IMR-90 (cell line): Measurements from ENCODE around the gene TGFBR2. TPM values are rescaled to one million over a fixed set of nuclear protein-coding genes. Genes with fewer than 3 reads are reported as not detected.

ENCODE experiments used
- ATAC-seq: fragments of 200-7000 bp; cut with Tn5 transposase; 2 replicates; pipeline ENCODE4 v1.9.1; 2020; ENCODE audit warnings: low read depth, mild to moderate bottlenecking, moderate library complexity
- BruUV-seq: library from RNA; stranded (reverse); fragments of 400-500 nt; replicated peaks from 2 replicates; lab custom pipeline; 2021; lab: Mats Ljungman, UMichigan
- CTCF ChIA-PET: fragments of 300-600 bp; formaldehyde crosslinking; extraction: SDS; loops from one replicate; lab custom pipeline; 2021; ENCODE audit warnings: antibody characterized with exemption; lab: Yijun Ruan, JAX
- POLR2A ChIA-PET: fragments of 300-600 bp; sonication (Branson Sonifier 250); formaldehyde crosslinking; loops from one replicate; lab custom pipeline; 2022; ENCODE audit warnings: antibody characterized with exemption; ENCODE audit not compliant: unreplicated experiment; lab: Charles Lee
- DNase-seq: peaks from one replicate; pipeline ENCODE4 v3.0.0; 2013
- H2AFZ ChIP-seq: replicated peaks from 2 replicates; pipeline ENCODE3; 2013; ENCODE audit warnings: low read length, mild to moderate bottlenecking; ENCODE audit not compliant: poor library complexity
- H2AK5ac ChIP-seq: 2 replicates; pipeline ENCODE4 v1.6.1; 2013; ENCODE audit warnings: low read depth, low read length, inconsistent platforms
- H2AK9ac ChIP-seq: replicated peaks from 2 replicates; pipeline ENCODE3; 2013; ENCODE audit warnings: mild to moderate bottlenecking, low read depth, low read length, moderate library complexity; ENCODE audit not compliant: poor library complexity
- H2BK120ac ChIP-seq: 2 replicates; pipeline ENCODE4 v1.6.1; 2013; ENCODE audit warnings: low read depth, low read length, inconsistent platforms
- H2BK15ac ChIP-seq: 3 replicates; pipeline ENCODE4 v1.6.1; 2013; ENCODE audit warnings: low read depth, low read length, inconsistent platforms
- H2BK20ac ChIP-seq: 2 replicates; pipeline ENCODE4 v1.6.1; 2013; ENCODE audit warnings: low read depth, mild to moderate bottlenecking, inconsistent platforms, low read length, moderate library complexity
- H2BK5ac ChIP-seq: 2 replicates; pipeline ENCODE4 v1.6.1; 2013; ENCODE audit warnings: mild to moderate bottlenecking, low read depth, low read length, inconsistent platforms; ENCODE audit not compliant: poor library complexity, severe bottlenecking
- H3K14ac ChIP-seq: replicated peaks from 2 replicates; pipeline ENCODE4 v1.6.1; 2013; ENCODE audit warnings: low read depth, low read length, inconsistent platforms
- H3K18ac ChIP-seq: 2 replicates; pipeline ENCODE4 v1.6.1; 2013; ENCODE audit warnings: low read depth, low read length, control low read depth
- H3K23ac ChIP-seq: 2 replicates; pipeline ENCODE4 v1.6.1; 2013; ENCODE audit warnings: low read depth, low read length, inconsistent platforms
- H3K27ac ChIP-seq: 2 replicates; pipeline ENCODE4 v1.5.1; 2013; ENCODE audit warnings: mild to moderate bottlenecking, control low read depth, low read length; ENCODE audit not compliant: insufficient read depth
- H3K27me3 ChIP-seq: 2 replicates; pipeline ENCODE4 v1.6.1; 2013; ENCODE audit warnings: low read length; ENCODE audit not compliant: control insufficient read depth, insufficient read depth
- H3K36me3 ChIP-seq: 2 replicates; pipeline ENCODE4 v1.6.1; 2013; ENCODE audit warnings: low read length, mixed read lengths; ENCODE audit not compliant: control insufficient read depth, insufficient read depth
- H3K4ac ChIP-seq: 2 replicates; pipeline ENCODE4 v1.6.1; 2013; ENCODE audit warnings: low read depth, low read length, inconsistent platforms
- H3K4me1 ChIP-seq: 2 replicates; pipeline ENCODE4 v1.6.1; 2013; ENCODE audit warnings: low read length, mixed read lengths; ENCODE audit not compliant: control insufficient read depth, insufficient read depth
- H3K4me2 ChIP-seq: 2 replicates; pipeline ENCODE4 v1.6.1; 2013; ENCODE audit warnings: low read depth, mild to moderate bottlenecking, control low read depth, low read length, moderate library complexity
- H3K4me3 ChIP-seq: 2 replicates; pipeline ENCODE4 v1.5.1; 2013; ENCODE audit warnings: low read depth, mild to moderate bottlenecking, control low read depth, low read length, moderate library complexity; ENCODE audit not compliant: insufficient read depth
- H3K56ac ChIP-seq: 2 replicates; pipeline ENCODE4 v1.6.1; 2013; ENCODE audit warnings: low read length, inconsistent platforms; ENCODE audit not compliant: insufficient read depth; ENCODE audit errors: extremely low read depth
- H3K79me1 ChIP-seq, 2 experiments: 2 replicates each; pipeline ENCODE4 v1.6.1; 2013; ENCODE audit warnings: low read length in 2 of 2, inconsistent platforms in 1 of 2, low read depth in 1 of 2
- H3K9ac ChIP-seq: 2 replicates; pipeline ENCODE4 v1.6.1; 2013; ENCODE audit warnings: low read depth, low read length, control low read depth
- H3K9me1 ChIP-seq: 2 replicates; pipeline ENCODE4 v1.6.1; 2013; ENCODE audit warnings: low read length, inconsistent platforms; ENCODE audit not compliant: insufficient read depth
- H3K9me3 ChIP-seq: 2 replicates; pipeline ENCODE4 v1.6.1; 2013; ENCODE audit warnings: low read length; ENCODE audit not compliant: control insufficient read depth, insufficient read depth
- H4K20me1 ChIP-seq: 2 replicates; pipeline ENCODE4 v1.6.1; 2013; ENCODE audit warnings: low read length, inconsistent platforms; ENCODE audit not compliant: insufficient read depth
- H4K5ac ChIP-seq: 2 replicates; pipeline ENCODE4 v1.6.1; 2013; ENCODE audit warnings: mild to moderate bottlenecking, low read depth, low read length, control low read depth
- H4K8ac ChIP-seq, 2 experiments: 2 replicates each; pipeline ENCODE4 v1.6.1; 2013; ENCODE audit warnings: low read depth in 2 of 2, low read length in 2 of 2, control low read depth in 1 of 2, inconsistent platforms in 1 of 2
- H4K91ac ChIP-seq: 2 replicates; pipeline ENCODE4 v1.6.1; 2013; ENCODE audit warnings: low read depth, low read length, inconsistent platforms; ENCODE audit not compliant: insufficient read depth
- CEBPB ChIP-seq: IDR thresholded peaks from 2 replicates; pipeline ENCODE4 v1.6.1; 2012; ENCODE audit warnings: low read depth, low read length, improper control_type of control experiment
- CHD1 ChIP-seq: IDR thresholded peaks from 2 replicates; pipeline ENCODE4 v1.6.1; 2012; ENCODE audit warnings: low read depth, low read length, improper control_type of control experiment
- MAZ ChIP-seq: IDR thresholded peaks from 2 replicates; pipeline ENCODE4 v1.6.1; 2012; ENCODE audit warnings: low read depth, mild to moderate bottlenecking, low read length, improper control_type of control experiment, moderate library complexity, borderline replicate concordance
- RAD21 ChIP-seq: IDR thresholded peaks from 2 replicates; pipeline ENCODE4 v1.6.1; 2012; ENCODE audit warnings: low read length, improper control_type of control experiment
- RCOR1 ChIP-seq: IDR thresholded peaks from 2 replicates; pipeline ENCODE4 v1.6.1; 2012; ENCODE audit warnings: mild to moderate bottlenecking, low read length, improper control_type of control experiment; ENCODE audit not compliant: insufficient replicate concordance
- RFX5 ChIP-seq: IDR thresholded peaks from 2 replicates; pipeline ENCODE4 v1.8.0; 2012; ENCODE audit warnings: low read depth, mild to moderate bottlenecking, low read length, moderate library complexity
- SMC3 ChIP-seq: fragments of 150-350 bp; IDR thresholded peaks from 2 replicates; pipeline ENCODE4 v1.6.1; 2016; ENCODE audit warnings: low read depth, mild to moderate bottlenecking, antibody characterized with exemption, low read length, moderate library complexity
- WGBS, 2 experiments: methylation state at CpG; one replicate each; pipeline versions ENCODE4 v1.1.5 to v1.1.7; 2013; ENCODE audit warnings: missing lambda C conversion rate in 2 of 2; ENCODE audit not compliant: insufficient read length in 1 of 2; ENCODE audit errors: extremely low coverage in 2 of 2; 5-methylcytosine and 5-hydroxymethylcytosine counted together
- dilution Hi-C: fragments of 300-500 bp; cut with HindIII; formaldehyde crosslinking; loops from one replicate; pipeline ENCODE4 v1.14.3; 2018; ENCODE audit warnings: low sequenced_read_pairs; ENCODE audit not compliant: unreplicated experiment
- in situ Hi-C: fragments of 300-500 bp; cut with MboI; formaldehyde crosslinking; loops from 3 replicates; pipeline ENCODE4 v1.14.3; 2019; ENCODE audit warnings: low sequenced_read_pairs, inconsistent platforms, mixed read lengths
- intact Hi-C: fragments of 100-400 bp; cut with micrococcal nuclease; formaldehyde crosslinking; loops from 2 replicates; pipeline ENCODE4 v1.10.0; 2022
- polyA plus RNA-seq, 3 experiments: library from polyadenylated mRNA; depleted of rRNA; stranded (reverse); fragments of >200 nt; gene quantifications; 2 replicates each; pipeline ENCODE4 v1.2.3, GENCODE V29; 2012; ENCODE audit warnings: low replicate concordance in 1 of 3
- total RNA-seq: library from RNA; depleted of rRNA; stranded (reverse); fragments of >200 nt; gene quantifications from 2 replicates; pipeline ENCODE4 v1.2.3, GENCODE V29; 2012
- TF ChIP-seq, protein P1 (sequence below): fragments of 150-350 bp; IDR thresholded peaks from 2 replicates; pipeline ENCODE4 v1.6.1; 2017; ENCODE audit warnings: mild to moderate bottlenecking, antibody characterized with exemption, low read length, low read depth
- TF ChIP-seq, protein P2 (sequence below): fragments of 150-350 bp; IDR thresholded peaks from 2 replicates; pipeline ENCODE4 v1.6.1; 2016; ENCODE audit warnings: low read depth, mild to moderate bottlenecking, low read length, moderate library complexity, borderline replicate concordance
- TF ChIP-seq, protein P3 (sequence below): conservative IDR thresholded peaks from 2 replicates; pipeline ENCODE4 v1.5.1; 2012; ENCODE audit warnings: mild to moderate bottlenecking, low read depth, low read length, improper control_type of control experiment

Gene TGFBR2
- total and polyA plus RNA-seq, 2 of the 4 experiments (the other 2 are of a cell fraction), result 63.7 to 87.5 TPM

DNA sequence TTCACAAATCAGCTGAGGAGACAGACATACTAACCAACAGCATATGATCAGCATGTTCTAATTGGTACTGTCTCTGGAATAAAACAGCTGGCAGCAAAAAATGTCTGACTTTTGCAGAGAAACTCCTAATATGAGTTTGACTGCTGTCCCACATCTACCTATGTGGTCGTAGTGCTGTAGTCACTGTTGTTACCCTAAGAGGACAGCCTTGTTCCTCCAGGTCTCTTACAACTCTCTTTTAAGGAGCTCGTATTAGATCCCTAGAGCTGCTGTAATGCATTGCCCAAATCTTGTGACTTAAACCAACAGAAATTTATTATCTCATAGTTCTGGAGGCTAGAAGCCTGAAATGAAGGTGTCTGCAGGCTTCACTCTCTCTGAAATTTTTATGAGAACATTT lies 92.1 kb downstream of the TGFBR2 start:
- H3K56ac ChIP-seq, result no peak overlapping the region
- H3K27ac ChIP-seq, result no peak overlapping the region
- no peaks in the 10 kb centered on the region for H3K27me3 ChIP-seq
- H2BK5ac ChIP-seq, result no peak overlapping the region
- H4K20me1 ChIP-seq, result no peaks in the 10 kb centered on the region
- peaks cover 6% of the 10 kb centered on the region for H3K9me3 ChIP-seq
- no peak overlapping the region for H2AK5ac ChIP-seq
- no peak overlapping the region for H3K23ac ChIP-seq
- peaks cover 6% of the 10 kb centered on the region for H3K36me3 ChIP-seq
- no peak overlapping the region for H2BK20ac ChIP-seq
- ChIA-PET POLR2A (no interaction called here), CTCF (interaction anchor here (0.5 kb wide), 1 partner anchor 251 kb away, joined by 3 read pairs; no protein-coding TSS in a partner anchor)
- H3K79me1 ChIP-seq, result 0 out of 4 replicates have a peak, but pooled peaks cover 0 to 5% of the 10 kb centered on the region in 2 experiments
- no peak overlapping the region for H2BK15ac ChIP-seq
- H3K18ac ChIP-seq, result no peak overlapping the region
- no peak overlapping the region for H2BK120ac ChIP-seq
- no peak overlapping the region for H3K9ac ChIP-seq
- no CpG with 5 or more reads among the region's 2 CpGs for WGBS, 2 experiments
- intact Hi-C loops, result no loop called here
- H3K4me3 ChIP-seq, result no peak overlapping the region
- H3K4me2 ChIP-seq, result no peak overlapping the region
- H3K4ac ChIP-seq, result no peak overlapping the region
- DNase-seq (no peak), ATAC-seq (no peak)
- no peak overlapping the region for H3K14ac ChIP-seq
- no peak overlapping the region for H4K5ac ChIP-seq
- no peak overlapping the region for H4K8ac ChIP-seq
- H2AFZ ChIP-seq, result no peak overlapping the region
- BruUV-seq, result no TSS peak
- no peaks in the 10 kb centered on the region for H3K4me1 ChIP-seq
- H4K91ac ChIP-seq, result no peak overlapping the region
- no peaks in the 10 kb centered on the region for H3K9me1 ChIP-seq
- TF ChIP-seq, protein P1, sequence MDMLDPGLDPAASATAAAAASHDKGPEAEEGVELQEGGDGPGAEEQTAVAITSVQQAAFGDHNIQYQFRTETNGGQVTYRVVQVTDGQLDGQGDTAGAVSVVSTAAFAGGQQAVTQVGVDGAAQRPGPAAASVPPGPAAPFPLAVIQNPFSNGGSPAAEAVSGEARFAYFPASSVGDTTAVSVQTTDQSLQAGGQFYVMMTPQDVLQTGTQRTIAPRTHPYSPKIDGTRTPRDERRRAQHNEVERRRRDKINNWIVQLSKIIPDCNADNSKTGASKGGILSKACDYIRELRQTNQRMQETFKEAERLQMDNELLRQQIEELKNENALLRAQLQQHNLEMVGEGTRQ, result no peak
- no peak for TF ChIP-seq SMC3
- TF ChIP-seq, protein P2, sequence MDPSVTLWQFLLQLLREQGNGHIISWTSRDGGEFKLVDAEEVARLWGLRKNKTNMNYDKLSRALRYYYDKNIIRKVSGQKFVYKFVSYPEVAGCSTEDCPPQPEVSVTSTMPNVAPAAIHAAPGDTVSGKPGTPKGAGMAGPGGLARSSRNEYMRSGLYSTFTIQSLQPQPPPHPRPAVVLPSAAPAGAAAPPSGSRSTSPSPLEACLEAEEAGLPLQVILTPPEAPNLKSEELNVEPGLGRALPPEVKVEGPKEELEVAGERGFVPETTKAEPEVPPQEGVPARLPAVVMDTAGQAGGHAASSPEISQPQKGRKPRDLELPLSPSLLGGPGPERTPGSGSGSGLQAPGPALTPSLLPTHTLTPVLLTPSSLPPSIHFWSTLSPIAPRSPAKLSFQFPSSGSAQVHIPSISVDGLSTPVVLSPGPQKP, result no peak
- TF ChIP-seq MAZ, result no peak
- no peak for TF ChIP-seq RFX5
- no peak for TF ChIP-seq RAD21
- no peak for TF ChIP-seq CHD1
- TF ChIP-seq CEBPB, result no peak
- TF ChIP-seq RCOR1, result no peak
- TF ChIP-seq, protein P3, sequence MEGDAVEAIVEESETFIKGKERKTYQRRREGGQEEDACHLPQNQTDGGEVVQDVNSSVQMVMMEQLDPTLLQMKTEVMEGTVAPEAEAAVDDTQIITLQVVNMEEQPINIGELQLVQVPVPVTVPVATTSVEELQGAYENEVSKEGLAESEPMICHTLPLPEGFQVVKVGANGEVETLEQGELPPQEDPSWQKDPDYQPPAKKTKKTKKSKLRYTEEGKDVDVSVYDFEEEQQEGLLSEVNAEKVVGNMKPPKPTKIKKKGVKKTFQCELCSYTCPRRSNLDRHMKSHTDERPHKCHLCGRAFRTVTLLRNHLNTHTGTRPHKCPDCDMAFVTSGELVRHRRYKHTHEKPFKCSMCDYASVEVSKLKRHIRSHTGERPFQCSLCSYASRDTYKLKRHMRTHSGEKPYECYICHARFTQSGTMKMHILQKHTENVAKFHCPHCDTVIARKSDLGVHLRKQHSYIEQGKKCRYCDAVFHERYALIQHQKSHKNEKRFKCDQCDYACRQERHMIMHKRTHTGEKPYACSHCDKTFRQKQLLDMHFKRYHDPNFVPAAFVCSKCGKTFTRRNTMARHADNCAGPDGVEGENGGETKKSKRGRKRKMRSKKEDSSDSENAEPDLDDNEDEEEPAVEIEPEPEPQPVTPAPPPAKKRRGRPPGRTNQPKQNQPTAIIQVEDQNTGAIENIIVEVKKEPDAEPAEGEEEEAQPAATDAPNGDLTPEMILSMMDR, result no peak
- in situ Hi-C loops, result loop anchor here (5.0 to 10.0 kb wide), 2 partner anchors 591 to 664 kb away; no protein-coding TSS in a partner anchor
- dilution Hi-C loops, result no loop called here
- H2AK9ac ChIP-seq, result no peak overlapping the region
